Thyroid gland (tissue), 4 donors: ENCODE data around the gene OR4K14.

Experiments
- POLR2A ChIP-seq, 2 donors: fragments of 450-650 bp; IDR thresholded peaks; one replicate each; pipeline ENCODE4 v1.6.1; 2017; ENCODE audit warnings: antibody characterized with exemption in 2 of 2, mild to moderate bottlenecking in 2 of 2, moderate library complexity in 1 of 2
- TF ChIP-seq, protein P1 (sequence below), 6 experiments: fragments of 200-600 bp in 3 of 6; fragments of 450-650 bp in 3 of 6; sonication (generic) in 3 of 6; IDR thresholded peaks; one replicate each; pipeline ENCODE4 v1.5.1; 2016 to 2019; ENCODE audit warnings: antibody characterized with exemption in 6 of 6, mild to moderate bottlenecking in 2 of 6, inconsistent platforms in 1 of 6, moderate library complexity in 1 of 6

DNA sequence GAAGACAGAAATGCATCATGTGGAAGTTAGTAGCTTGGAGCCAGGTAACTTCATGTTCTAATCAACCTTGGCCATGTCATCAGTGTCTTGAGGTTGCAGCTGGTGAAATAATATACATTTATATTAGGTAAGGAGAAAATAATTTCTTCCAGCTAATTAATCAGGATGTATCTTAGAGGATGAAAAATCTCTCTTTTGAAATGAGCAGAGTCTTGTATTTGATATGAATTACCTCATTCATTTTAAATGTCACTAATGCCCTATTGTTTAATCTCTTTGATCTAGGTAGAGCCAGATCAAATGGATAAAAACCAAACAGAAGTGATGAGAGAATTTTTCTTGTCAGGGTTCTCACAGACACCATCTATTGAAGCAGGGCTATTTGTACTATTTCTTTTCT, 17.2 kb downstream of the OR4K14 start, which contains the start of gene OR4Q2:
- TF ChIP-seq, protein P1, sequence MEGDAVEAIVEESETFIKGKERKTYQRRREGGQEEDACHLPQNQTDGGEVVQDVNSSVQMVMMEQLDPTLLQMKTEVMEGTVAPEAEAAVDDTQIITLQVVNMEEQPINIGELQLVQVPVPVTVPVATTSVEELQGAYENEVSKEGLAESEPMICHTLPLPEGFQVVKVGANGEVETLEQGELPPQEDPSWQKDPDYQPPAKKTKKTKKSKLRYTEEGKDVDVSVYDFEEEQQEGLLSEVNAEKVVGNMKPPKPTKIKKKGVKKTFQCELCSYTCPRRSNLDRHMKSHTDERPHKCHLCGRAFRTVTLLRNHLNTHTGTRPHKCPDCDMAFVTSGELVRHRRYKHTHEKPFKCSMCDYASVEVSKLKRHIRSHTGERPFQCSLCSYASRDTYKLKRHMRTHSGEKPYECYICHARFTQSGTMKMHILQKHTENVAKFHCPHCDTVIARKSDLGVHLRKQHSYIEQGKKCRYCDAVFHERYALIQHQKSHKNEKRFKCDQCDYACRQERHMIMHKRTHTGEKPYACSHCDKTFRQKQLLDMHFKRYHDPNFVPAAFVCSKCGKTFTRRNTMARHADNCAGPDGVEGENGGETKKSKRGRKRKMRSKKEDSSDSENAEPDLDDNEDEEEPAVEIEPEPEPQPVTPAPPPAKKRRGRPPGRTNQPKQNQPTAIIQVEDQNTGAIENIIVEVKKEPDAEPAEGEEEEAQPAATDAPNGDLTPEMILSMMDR (IDR thresholded peaks at IDR 0.05), result no peak
- TF ChIP-seq POLR2A (IDR thresholded peaks at IDR 0.05), result no peak
